ENCODE results near the gene SLC35A5.

SLC35A5 gene

GRCh38 chr3:112627419-112627818 is 65.6 kb downstream of the SLC35A5 start:
- DNase-seq, result no peak

DNA sequence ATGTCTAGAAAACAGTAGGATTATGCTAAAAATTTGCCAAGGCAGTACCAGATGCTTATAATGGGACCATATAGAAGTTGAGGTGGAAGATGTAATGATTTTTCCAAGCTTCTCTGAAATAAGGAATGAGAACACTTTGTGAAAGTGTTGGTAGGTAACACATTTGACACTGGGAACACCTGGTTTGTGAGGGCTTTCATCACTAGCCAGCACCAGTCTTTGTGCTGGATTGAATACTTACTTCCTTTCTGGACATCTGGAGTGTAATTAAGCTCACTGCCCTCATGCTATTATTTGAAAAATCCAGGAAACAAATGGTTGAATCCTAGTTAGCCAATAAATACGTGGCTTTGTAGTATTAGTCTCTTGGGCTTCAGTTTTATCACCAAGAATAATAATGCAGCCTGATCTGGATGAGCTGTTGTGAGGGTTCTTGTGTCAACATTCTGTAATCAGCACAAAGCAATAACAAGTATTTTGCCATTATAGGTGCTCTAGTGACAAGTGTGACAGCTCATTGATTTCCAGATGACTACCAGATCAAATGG is 66.1 kb downstream of the SLC35A5 start:
- DNase-seq, result no peak

DNA sequence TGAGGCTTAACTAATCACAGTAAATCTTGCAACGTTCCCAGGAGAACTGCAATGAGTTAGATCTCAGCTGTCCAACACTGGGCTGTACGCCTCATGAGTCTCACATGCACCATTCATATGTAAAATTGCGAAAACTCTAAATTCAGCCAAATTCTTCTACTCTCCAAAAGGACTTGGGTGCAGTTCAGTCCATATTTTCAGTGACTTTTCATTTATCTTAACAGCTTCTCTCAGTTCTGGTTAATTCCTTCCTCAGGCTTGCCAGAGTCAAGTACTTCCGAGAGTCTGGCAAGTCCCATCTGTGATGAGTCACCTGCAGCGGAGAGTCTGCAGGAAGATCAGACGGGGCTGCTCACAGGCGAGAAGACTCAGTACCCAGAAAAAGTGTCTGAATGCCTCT is 67.6 kb downstream of the SLC35A5 start:
- DNase-seq, result no peak

GRCh38 chr3:112631257-112631656 is 69.4 kb downstream of the SLC35A5 start:
- DNase-seq, result no peak

DNA sequence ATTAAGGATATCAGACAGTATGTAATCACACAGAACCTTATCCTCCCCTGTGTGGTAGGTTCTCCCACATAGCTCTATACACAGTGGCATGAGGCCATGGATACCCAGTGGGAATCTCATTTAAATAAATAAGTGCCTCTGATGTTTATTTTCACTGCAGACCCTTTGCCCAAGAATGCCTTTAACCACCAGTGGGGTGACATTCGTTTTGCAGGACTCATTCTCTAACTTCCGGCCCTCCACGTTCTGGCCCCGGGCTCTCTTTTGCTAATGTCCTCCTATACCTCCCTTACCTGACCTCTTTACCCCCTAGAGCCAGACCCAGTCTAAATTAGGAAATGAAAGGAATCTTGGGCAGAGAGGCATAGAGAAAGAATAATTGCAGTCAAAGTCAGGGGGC is 70.8 kb downstream of the SLC35A5 start:
- no peak for DNase-seq

DNA sequence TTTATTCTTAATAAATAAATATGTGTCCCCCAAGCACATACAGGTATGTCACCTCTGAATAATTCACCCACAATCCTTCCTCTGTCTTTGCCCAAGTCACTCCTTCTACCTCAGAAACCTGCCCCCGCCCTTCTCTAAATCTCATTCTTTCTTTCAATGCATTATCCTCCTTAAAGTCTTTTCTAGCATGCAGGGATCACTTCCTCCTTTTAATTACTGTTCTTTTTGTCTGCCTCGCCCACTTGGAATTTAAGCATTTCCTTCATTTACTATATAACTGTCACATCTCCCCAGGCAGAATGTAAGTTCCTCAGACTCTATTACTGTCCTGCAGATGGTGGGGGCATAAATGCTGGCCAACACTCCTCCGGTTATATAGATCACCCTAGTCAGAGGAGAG is 71.3 kb downstream of the SLC35A5 start:
- no peak for DNase-seq

DNA sequence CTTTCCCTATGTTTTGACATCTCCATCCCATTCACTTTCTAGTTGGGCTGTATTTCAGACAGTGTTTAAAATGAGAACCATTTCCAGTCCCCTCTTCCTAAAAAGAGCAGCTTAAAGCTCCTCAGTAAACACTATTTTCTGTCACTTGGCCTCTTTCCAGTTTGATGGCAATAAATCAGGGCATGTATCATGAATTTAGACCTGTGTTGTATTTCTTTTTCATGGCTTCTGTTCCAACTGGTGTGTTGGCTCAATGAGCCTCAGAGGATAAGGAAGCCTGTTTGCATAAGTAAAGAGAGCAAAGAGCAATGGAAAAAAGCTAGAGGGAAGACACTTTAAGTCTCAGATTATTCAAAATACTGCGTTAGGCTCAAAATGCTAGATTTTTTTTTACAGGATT is 71.9 kb downstream of the SLC35A5 start:
- no peak for DNase-seq

GRCh38 chr3:112634786-112635541 is 73.1 kb downstream of the SLC35A5 start:
- DNase-seq, result no peak
